Thyroid gland (tissue), 4 donors: Measurements from ENCODE around the gene PRPF38A.

Source experiments
- POLR2A ChIP-seq, 2 donors: fragments of 450-650 bp; IDR thresholded peaks; one replicate each; pipeline ENCODE4 v1.6.1; 2017; ENCODE audit warnings: antibody characterized with exemption in 2 of 2, mild to moderate bottlenecking in 2 of 2, moderate library complexity in 1 of 2
- TF ChIP-seq, protein P1 (sequence below), 6 experiments: fragments of 200-600 bp in 3 of 6; fragments of 450-650 bp in 3 of 6; sonication (generic) in 3 of 6; IDR thresholded peaks; one replicate each; pipeline ENCODE4 v1.5.1; 2016 to 2019; ENCODE audit warnings: antibody characterized with exemption in 6 of 6, mild to moderate bottlenecking in 2 of 6, inconsistent platforms in 1 of 6, moderate library complexity in 1 of 6

GRCh38 chr1:52367272-52367671, 37.1 kb upstream of the PRPF38A start:
- TF ChIP-seq, protein P1, sequence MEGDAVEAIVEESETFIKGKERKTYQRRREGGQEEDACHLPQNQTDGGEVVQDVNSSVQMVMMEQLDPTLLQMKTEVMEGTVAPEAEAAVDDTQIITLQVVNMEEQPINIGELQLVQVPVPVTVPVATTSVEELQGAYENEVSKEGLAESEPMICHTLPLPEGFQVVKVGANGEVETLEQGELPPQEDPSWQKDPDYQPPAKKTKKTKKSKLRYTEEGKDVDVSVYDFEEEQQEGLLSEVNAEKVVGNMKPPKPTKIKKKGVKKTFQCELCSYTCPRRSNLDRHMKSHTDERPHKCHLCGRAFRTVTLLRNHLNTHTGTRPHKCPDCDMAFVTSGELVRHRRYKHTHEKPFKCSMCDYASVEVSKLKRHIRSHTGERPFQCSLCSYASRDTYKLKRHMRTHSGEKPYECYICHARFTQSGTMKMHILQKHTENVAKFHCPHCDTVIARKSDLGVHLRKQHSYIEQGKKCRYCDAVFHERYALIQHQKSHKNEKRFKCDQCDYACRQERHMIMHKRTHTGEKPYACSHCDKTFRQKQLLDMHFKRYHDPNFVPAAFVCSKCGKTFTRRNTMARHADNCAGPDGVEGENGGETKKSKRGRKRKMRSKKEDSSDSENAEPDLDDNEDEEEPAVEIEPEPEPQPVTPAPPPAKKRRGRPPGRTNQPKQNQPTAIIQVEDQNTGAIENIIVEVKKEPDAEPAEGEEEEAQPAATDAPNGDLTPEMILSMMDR (IDR thresholded peaks at IDR 0.05) = no peak
- TF ChIP-seq POLR2A (IDR thresholded peaks at IDR 0.05) = no peak
